SU-DHL-6 (cell line): Measurements from ENCODE around the gene PDE7B.

Experiments used
- H2AFZ ChIP-seq: fragments of 200-600 bp; sonication (generic); 2 replicates; pipeline ENCODE4 v1.6.1; 2014; ENCODE audit warnings: low read depth, mild to moderate bottlenecking, moderate library complexity, mixed read lengths, antibody characterized with exemption, low read length; ENCODE audit not compliant: severe bottlenecking
- H3F3A ChIP-seq: fragments of 200-600 bp; shearing (Covaris generic); 2 replicates; pipeline ENCODE4 v1.6.0; 2016; ENCODE audit warnings: antibody characterized with exemption, mild to moderate bottlenecking; ENCODE audit not compliant: insufficient read depth
- H3K27ac ChIP-seq: fragments of 200-600 bp; sonication (generic); 2 replicates; pipeline ENCODE4 v1.5.1; 2016; ENCODE audit warnings: low read depth, mild to moderate bottlenecking, low read length, moderate library complexity, mixed read lengths
- H3K27me3 ChIP-seq: fragments of 200-600 bp; sonication (generic), shearing (Covaris generic); 2 replicates; pipeline ENCODE4 v1.6.0; 2014; ENCODE audit warnings: mild to moderate bottlenecking, low read length
- H3K36me3 ChIP-seq: fragments of 200-600 bp; sonication (generic); 2 replicates; pipeline ENCODE4 v1.6.1; 2014; ENCODE audit warnings: mild to moderate bottlenecking, low read length, mixed read lengths
- H3K4me2 ChIP-seq: fragments of 300-600, 200-600 bp; shearing (Covaris generic), sonication (generic); 2 replicates; pipeline ENCODE4 v1.6.0; 2014; ENCODE audit warnings: low read length, low read depth, mild to moderate bottlenecking; ENCODE audit not compliant: poor library complexity, severe bottlenecking
- H3K4me3 ChIP-seq: fragments of 200-600 bp; sonication (generic); 2 replicates; pipeline ENCODE4 v1.5.1; 2014; ENCODE audit warnings: antibody characterized with exemption, low read length, mild to moderate bottlenecking, mixed read lengths; ENCODE audit not compliant: insufficient read depth, poor library complexity, severe bottlenecking
- H3K79me2 ChIP-seq: fragments of 200-600 bp; sonication (generic); 2 replicates; pipeline ENCODE4 v1.6.1; 2014; ENCODE audit warnings: mild to moderate bottlenecking, low read length, moderate library complexity; ENCODE audit not compliant: insufficient read depth
- H3K9ac ChIP-seq: fragments of 200-600 bp; sonication (generic); 2 replicates; pipeline ENCODE4 v1.7.0; 2014; ENCODE audit warnings: mild to moderate bottlenecking, low read length
- H3K9me2 ChIP-seq: fragments of 200-600 bp; sonication (generic); replicated peaks from 2 replicates; pipeline ENCODE4 v1.6.1; 2014; ENCODE audit warnings: low read length; ENCODE audit not compliant: insufficient read depth
- H3K9me3 ChIP-seq: fragments of 200-600 bp; sonication (generic); 2 replicates; pipeline ENCODE4 v1.6.1; 2014; ENCODE audit warnings: low read length, mixed read lengths; ENCODE audit not compliant: insufficient read depth
- H4K20me1 ChIP-seq: fragments of 200-600 bp; sonication (generic); 2 replicates; pipeline ENCODE4 v1.6.1; 2014; ENCODE audit warnings: low read depth, mild to moderate bottlenecking, antibody characterized with exemption, low read length, moderate library complexity, mixed read lengths
- CTCF ChIP-seq: fragments of 200-600 bp; sonication (generic); IDR thresholded peaks from one replicate; pipeline ENCODE4 v1.5.1; 2017; ENCODE audit warnings: antibody characterized with exemption, mild to moderate bottlenecking, low read length, moderate library complexity; ENCODE audit not compliant: insufficient read depth, poor library complexity, severe bottlenecking
- EZH2phosphoT487 ChIP-seq: fragments of 200-600 bp; sonication (generic), shearing (Covaris generic); conservative IDR thresholded peaks from 2 replicates; pipeline ENCODE4 v1.6.1; 2018; ENCODE audit warnings: mild to moderate bottlenecking, antibody characterized with exemption, low read length, moderate library complexity, mixed read lengths

Gene PDE7B

GRCh38 chr6:136189104-136189503, 337.6 kb downstream of the PDE7B start:
- Histone ChIP-seq H3K36me3 (no peaks in the 10 kb centered on the region), H3K79me2 (no peaks in the 10 kb centered on the region), H3K27ac (no peak overlapping the region), H3K27me3 (no peaks in the 10 kb centered on the region), H3K4me2 (no peak overlapping the region), H3K9me3 (no peaks in the 10 kb centered on the region), H2AFZ (no peak overlapping the region), H3F3A (no peaks in the 10 kb centered on the region), H3K9me2 (no peaks in the 10 kb centered on the region), H3K4me3 (no peak overlapping the region), H3K9ac (no peak overlapping the region), H4K20me1 (no peaks in the 10 kb centered on the region)
- TF ChIP-seq CTCF (no peak), EZH2phosphoT487 (no peak)

GRCh38 chr6:136191606-136192312, 340.3 kb downstream of the PDE7B start:
- Histone ChIP-seq H3K27me3 (no peaks in the 10 kb centered on the region), H3K36me3 (no peaks in the 10 kb centered on the region), H2AFZ (no peak overlapping the region), H3F3A (no peaks in the 10 kb centered on the region), H3K4me2 (no peak overlapping the region), H3K9ac (no peak overlapping the region), H3K9me3 (no peaks in the 10 kb centered on the region), H3K4me3 (no peak overlapping the region), H3K27ac (no peak overlapping the region), H3K9me2 (no peaks in the 10 kb centered on the region), H3K79me2 (no peaks in the 10 kb centered on the region), H4K20me1 (no peaks in the 10 kb centered on the region)
- TF ChIP-seq CTCF = no peak
- no peak for TF ChIP-seq EZH2phosphoT487

- H4K20me1 ChIP-seq = no peaks in the 10 kb centered on the region
- H3F3A ChIP-seq = no peaks in the 10 kb centered on the region
- no peak overlapping the region for H2AFZ ChIP-seq
- TF ChIP-seq CTCF = no peak
- no peak for TF ChIP-seq EZH2phosphoT487
- H3K36me3 ChIP-seq = no peaks in the 10 kb centered on the region
- H3K27ac ChIP-seq = no peak overlapping the region
- no peaks in the 10 kb centered on the region for H3K79me2 ChIP-seq
- H3K9me3 ChIP-seq = no peaks in the 10 kb centered on the region
- H3K9me2 ChIP-seq = no peaks in the 10 kb centered on the region
- H3K4me2 ChIP-seq = no peak overlapping the region
- no peaks in the 10 kb centered on the region for H3K27me3 ChIP-seq
- no peak overlapping the region for H3K9ac ChIP-seq
- no peak overlapping the region for H3K4me3 ChIP-seq
Measured at GRCh38 chr6:136192902-136193301, 341.4 kb downstream of the PDE7B start.
